ENCODE measurements around the gene ATF7.

DNA sequence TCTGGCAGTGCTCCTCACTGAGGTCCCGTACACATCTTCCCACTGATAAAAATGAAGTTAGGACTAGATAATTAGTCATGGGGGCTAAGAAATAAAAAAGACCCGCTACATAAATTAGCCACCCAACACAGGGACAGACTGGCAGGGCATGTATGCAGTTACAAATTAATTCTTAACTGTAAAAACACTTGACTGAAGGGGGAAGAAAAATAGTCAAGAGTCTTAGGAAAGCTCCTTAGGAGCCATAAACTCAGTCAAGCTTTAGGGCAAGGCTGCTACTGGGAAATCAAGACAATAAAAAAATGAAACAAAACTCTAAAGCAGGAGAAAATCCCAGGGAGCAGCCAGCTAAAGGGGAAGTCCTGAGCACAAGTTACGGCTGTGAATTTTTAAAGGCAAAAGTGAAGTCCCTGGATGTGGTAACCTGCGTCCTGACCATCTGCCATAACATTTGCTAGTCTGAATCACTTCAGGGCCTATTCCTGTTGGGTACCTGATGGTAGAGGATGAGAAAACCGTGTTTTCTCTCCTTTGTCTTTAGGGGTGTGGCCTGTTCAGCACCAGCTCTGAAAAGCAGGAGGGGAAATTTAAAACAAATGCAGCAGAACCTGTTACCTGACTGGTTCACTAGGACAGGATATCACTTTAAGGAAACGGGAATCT is 111.4 kb downstream of the ATF7 start:
- TF ChIP-seq POLR2A (IDR thresholded peaks at IDR 0.05) (no peak), EP300 (IDR thresholded peaks at IDR 0.05) (no peak)
- TF ChIP-seq, protein P1, sequence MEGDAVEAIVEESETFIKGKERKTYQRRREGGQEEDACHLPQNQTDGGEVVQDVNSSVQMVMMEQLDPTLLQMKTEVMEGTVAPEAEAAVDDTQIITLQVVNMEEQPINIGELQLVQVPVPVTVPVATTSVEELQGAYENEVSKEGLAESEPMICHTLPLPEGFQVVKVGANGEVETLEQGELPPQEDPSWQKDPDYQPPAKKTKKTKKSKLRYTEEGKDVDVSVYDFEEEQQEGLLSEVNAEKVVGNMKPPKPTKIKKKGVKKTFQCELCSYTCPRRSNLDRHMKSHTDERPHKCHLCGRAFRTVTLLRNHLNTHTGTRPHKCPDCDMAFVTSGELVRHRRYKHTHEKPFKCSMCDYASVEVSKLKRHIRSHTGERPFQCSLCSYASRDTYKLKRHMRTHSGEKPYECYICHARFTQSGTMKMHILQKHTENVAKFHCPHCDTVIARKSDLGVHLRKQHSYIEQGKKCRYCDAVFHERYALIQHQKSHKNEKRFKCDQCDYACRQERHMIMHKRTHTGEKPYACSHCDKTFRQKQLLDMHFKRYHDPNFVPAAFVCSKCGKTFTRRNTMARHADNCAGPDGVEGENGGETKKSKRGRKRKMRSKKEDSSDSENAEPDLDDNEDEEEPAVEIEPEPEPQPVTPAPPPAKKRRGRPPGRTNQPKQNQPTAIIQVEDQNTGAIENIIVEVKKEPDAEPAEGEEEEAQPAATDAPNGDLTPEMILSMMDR (IDR thresholded peaks at IDR 0.05): no peak
